GM12878 (cell line): Measurements from ENCODE around the gene NDST3.

ENCODE experiments used
- BRCA1 ChIP-seq: IDR thresholded peaks from 2 replicates; pipeline ENCODE4 v1.6.1; 2011; ENCODE audit warnings: low read depth, low read length, improper control_type of control experiment
- IRF3 ChIP-seq: fragments of 450-650 bp; IDR thresholded peaks from 2 replicates; pipeline ENCODE4 v1.6.1; 2014; ENCODE audit warnings: mild to moderate bottlenecking
- POLR2AphosphoS5 ChIP-seq: IDR thresholded peaks from 2 replicates; pipeline ENCODE4 v1.6.1; 2011; ENCODE audit warnings: mild to moderate bottlenecking, low read length, inconsistent platforms
- PRDM15 ChIP-seq: fragments of 450-650 bp; formaldehyde crosslinking; IDR thresholded peaks from 2 replicates; pipeline ENCODE4 v1.4.0; 2020; ENCODE audit warnings: mild to moderate bottlenecking, moderate library complexity
- SREBF1 ChIP-seq: IDR thresholded peaks from 2 replicates; pipeline ENCODE4 v1.6.1; 2012; ENCODE audit warnings: mild to moderate bottlenecking, low read length
- TF ChIP-seq, protein P1 (sequence below), 3 experiments: IDR thresholded peaks in 2 of 3; conservative IDR thresholded peaks in 1 of 3; 2 replicates each; pipeline ENCODE4 v1.5.1; 2011; ENCODE audit warnings: low read depth in 3 of 3, low read length in 3 of 3, mild to moderate bottlenecking in 3 of 3, control low read depth in 2 of 3, moderate library complexity in 2 of 3, inconsistent platforms in 1 of 3, mixed read lengths in 1 of 3; ENCODE audit not compliant: control insufficient read depth in 2 of 3, insufficient read depth in 1 of 3; ENCODE audit errors: extremely low read depth in 1 of 3

DNA sequence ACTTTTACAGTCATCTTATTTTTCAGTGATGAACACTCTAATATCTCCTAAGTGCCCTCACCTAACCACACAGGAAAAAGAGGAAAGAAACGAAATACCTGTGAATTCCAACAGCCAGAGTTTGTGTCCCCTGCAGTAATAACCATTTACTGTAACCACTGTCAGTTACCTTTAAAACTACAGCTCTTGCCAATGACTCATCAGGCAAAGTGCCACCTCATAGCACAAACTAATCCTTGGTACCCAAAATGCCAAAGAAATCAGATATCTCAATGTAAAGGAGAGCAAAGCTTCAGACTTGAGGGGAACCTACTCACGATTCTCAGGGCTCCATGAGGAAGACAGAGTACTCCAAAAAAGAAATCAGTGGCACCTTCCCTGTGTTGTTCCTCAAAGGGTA lies 146.5 kb downstream of the NDST3 start:
- TF ChIP-seq IRF3 (no peak), SREBF1 (no peak), PRDM15 (CRISPR knock-in tag) (no peak), BRCA1 (no peak), POLR2AphosphoS5 (no peak)
- TF ChIP-seq, protein P1, sequence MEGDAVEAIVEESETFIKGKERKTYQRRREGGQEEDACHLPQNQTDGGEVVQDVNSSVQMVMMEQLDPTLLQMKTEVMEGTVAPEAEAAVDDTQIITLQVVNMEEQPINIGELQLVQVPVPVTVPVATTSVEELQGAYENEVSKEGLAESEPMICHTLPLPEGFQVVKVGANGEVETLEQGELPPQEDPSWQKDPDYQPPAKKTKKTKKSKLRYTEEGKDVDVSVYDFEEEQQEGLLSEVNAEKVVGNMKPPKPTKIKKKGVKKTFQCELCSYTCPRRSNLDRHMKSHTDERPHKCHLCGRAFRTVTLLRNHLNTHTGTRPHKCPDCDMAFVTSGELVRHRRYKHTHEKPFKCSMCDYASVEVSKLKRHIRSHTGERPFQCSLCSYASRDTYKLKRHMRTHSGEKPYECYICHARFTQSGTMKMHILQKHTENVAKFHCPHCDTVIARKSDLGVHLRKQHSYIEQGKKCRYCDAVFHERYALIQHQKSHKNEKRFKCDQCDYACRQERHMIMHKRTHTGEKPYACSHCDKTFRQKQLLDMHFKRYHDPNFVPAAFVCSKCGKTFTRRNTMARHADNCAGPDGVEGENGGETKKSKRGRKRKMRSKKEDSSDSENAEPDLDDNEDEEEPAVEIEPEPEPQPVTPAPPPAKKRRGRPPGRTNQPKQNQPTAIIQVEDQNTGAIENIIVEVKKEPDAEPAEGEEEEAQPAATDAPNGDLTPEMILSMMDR (IDR thresholded peaks at IDR 0.05 in 2 of 3, conservative IDR thresholded peaks at IDR 0.05 in 1 of 3; ENCODE audit: control insufficient read depth in 2 of 3, extremely low read depth in 1 of 3, insufficient read depth in 1 of 3, low read depth in 3 of 3, low read length in 3 of 3): no peak
